Naive thymus-derived CD4-positive, alpha-beta T cell (primary cell): ENCODE results near the gene INSL6. TPM values are rescaled to one million over a fixed set of nuclear protein-coding genes. Genes with fewer than 3 reads are reported as not detected.
"Not testable (repeated sequence)": the region's sequence is repeated elsewhere in the genome, so short reads cannot be mapped to it uniquely, and the experiment has no call there.

Experiments
- ATAC-seq: fragments of 150-1000 bp; cut with Tn5 transposase; 2 replicates; pipeline ENCODE4 v1.10.0; 2021; ENCODE audit warnings: mild to moderate bottlenecking, moderate library complexity
- CTCF ChIA-PET: fragments of 350-600 bp; sonication (Branson Sonifier 250); formaldehyde crosslinking; loops from one replicate; lab custom pipeline; 2021; ENCODE audit warnings: antibody characterized with exemption; lab: Charles Lee
- POLR2A ChIA-PET: fragments of 350-600 bp; sonication (Branson Sonifier 250); formaldehyde crosslinking; loops from one replicate; lab custom pipeline; 2021; ENCODE audit warnings: antibody characterized with exemption, inconsistent platforms; lab: Charles Lee
- DNase-seq, 9 donors: peaks; one replicate each; pipeline versions ENCODE4 v3.0.0 to v3.0.0-alpha.2; 2020 to 2022; ENCODE audit warnings: mixed read lengths in 1 of 9
- H3K27ac ChIP-seq: one replicate; pipeline ENCODE4 v1.7.0; 2013; ENCODE audit warnings: mild to moderate bottlenecking, low read depth, low read length, moderate library complexity
- H3K27me3 ChIP-seq, 2 donors: one replicate each; pipeline ENCODE4 v1.7.0; 2013; ENCODE audit warnings: low read length in 2 of 2, mild to moderate bottlenecking in 2 of 2, moderate library complexity in 2 of 2; ENCODE audit not compliant: control insufficient read depth in 2 of 2, insufficient read depth in 2 of 2
- H3K36me3 ChIP-seq, 3 experiments: 1 replicate in 2 of 3; 2 replicates in 1 of 3; pipeline ENCODE4 v1.7.0; 2013; ENCODE audit warnings: low read length in 3 of 3, mild to moderate bottlenecking in 3 of 3, moderate library complexity in 1 of 3; ENCODE audit not compliant: insufficient read depth in 3 of 3, control insufficient read depth in 2 of 3
- H3K4me1 ChIP-seq, 2 donors: one replicate each; pipeline ENCODE4 v1.7.0; 2013; ENCODE audit warnings: low read length in 2 of 2, mild to moderate bottlenecking in 2 of 2, moderate library complexity in 1 of 2; ENCODE audit not compliant: control insufficient read depth in 2 of 2, insufficient read depth in 2 of 2
- H3K4me3 ChIP-seq: 2 replicates; pipeline ENCODE4 v1.7.0; 2013; ENCODE audit warnings: mild to moderate bottlenecking, low read length
- H3K9me3 ChIP-seq, 3 experiments: 1 replicate in 2 of 3; 2 replicates in 1 of 3; pipeline ENCODE4 v1.7.0; 2013; ENCODE audit warnings: low read length in 3 of 3; ENCODE audit not compliant: control insufficient read depth in 2 of 3
- H3K27ac Mint-ChIP-seq, 9 donors: one replicate each; pipeline ENCODE4 v1.8.0; 2020 to 2022; ENCODE audit warnings: mixed read lengths in 9 of 9, mild to moderate bottlenecking in 8 of 9, moderate library complexity in 5 of 9, inconsistent platforms in 2 of 9
- H3K27me3 Mint-ChIP-seq, 5 donors: one replicate each; pipeline ENCODE4 v1.8.0; 2021 to 2022; ENCODE audit warnings: mixed read lengths in 5 of 5, mild to moderate bottlenecking in 1 of 5
- H3K36me3 Mint-ChIP-seq, 5 donors: one replicate each; pipeline ENCODE4 v1.8.0; 2020 to 2022; ENCODE audit warnings: mixed read lengths in 5 of 5, mild to moderate bottlenecking in 3 of 5, inconsistent platforms in 1 of 5
- H3K4me1 Mint-ChIP-seq, 7 donors: one replicate each; pipeline ENCODE4 v1.8.0; 2020 to 2022; ENCODE audit warnings: mixed read lengths in 7 of 7, mild to moderate bottlenecking in 3 of 7, inconsistent platforms in 1 of 7
- H3K4me3 Mint-ChIP-seq, 10 donors: one replicate each; pipeline ENCODE4 v1.8.0; 2020 to 2022; ENCODE audit warnings: mild to moderate bottlenecking in 10 of 10, mixed read lengths in 10 of 10, moderate library complexity in 6 of 10, inconsistent platforms in 2 of 10
- H3K9me3 Mint-ChIP-seq, 11 donors: one replicate each; pipeline ENCODE4 v1.8.0; 2020 to 2022; ENCODE audit warnings: mixed read lengths in 11 of 11, mild to moderate bottlenecking in 4 of 11, inconsistent platforms in 1 of 11, moderate library complexity in 1 of 11
- intact Hi-C, 2 donors: fragments of 100-400 bp; cut with micrococcal nuclease; formaldehyde crosslinking; loops; one replicate each; pipeline ENCODE4 v1.15.1; 2023
- polyA plus RNA-seq, 2 donors: library from polyadenylated mRNA; unstranded; fragments of 300-500 nt; fragmentation: Illumina TruSeq; gene quantifications; one replicate each; pipeline ENCODE4 v1.2.3, GENCODE V29; 2021
- total RNA-seq, 6 experiments: library from RNA in 5 of 6; stranded (reverse) in 5 of 6; gene quantifications; 1 replicate in 5 of 6; 2 replicates in 1 of 6; pipeline ENCODE4 v1.2.3 and lab custom pipeline; 2021 to 2026

INSL6 gene
- total and polyA plus RNA-seq, 7 experiments from 2014 or later, result 0.15 TPM; not detected in 6

DNA sequence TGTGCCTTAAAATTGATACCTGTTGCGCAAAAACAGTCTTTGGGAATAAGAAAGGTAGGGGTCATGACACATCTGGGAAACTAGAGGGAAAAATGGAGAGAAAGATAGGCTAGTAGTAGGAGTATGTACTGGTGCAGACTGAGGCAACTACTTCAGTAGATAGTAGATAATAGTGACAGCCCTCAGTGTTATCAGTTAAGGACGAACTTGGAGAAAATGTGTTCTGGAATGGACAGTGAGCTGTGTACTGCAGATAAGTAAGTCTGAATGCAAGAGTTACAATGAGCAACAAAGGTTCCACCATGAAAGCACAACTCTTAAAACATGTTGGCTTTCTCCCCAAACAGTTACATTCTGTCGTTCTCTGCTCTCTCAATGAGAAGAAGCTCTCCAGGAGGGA is 6.5 kb upstream of the INSL6 start:
- Histone ChIP-seq H3K9me3 (no peaks in the 10 kb centered on the region), H3K36me3 (no peaks in the 10 kb centered on the region), H3K27ac (no peak overlapping the region), H3K4me1 (no peaks in the 10 kb centered on the region), H3K4me3 (no peak overlapping the region), H3K27me3 (no peaks in the 10 kb centered on the region)
- no peaks in the 10 kb centered on the region for H3K9me3 Mint-ChIP-seq
- ATAC-seq (no peak), DNase-seq (no peak)
- intact Hi-C loops, result no loop called here
- CTCF ChIA-PET, result no interaction called here
- no peak overlapping the region for H3K27ac Mint-ChIP-seq
- H3K4me3 Mint-ChIP-seq, result no peak overlapping the region
- POLR2A ChIA-PET, result interaction anchor here (1.5 kb wide), 1 partner anchor 246 kb away, joined by 3 read pairs; the partner anchor contains the start of gene PLGRKT
- peaks cover 0 to 4% (median 2%) of the 10 kb centered on the region in 7 donors for H3K4me1 Mint-ChIP-seq
- peaks cover 0 to 30% (median 2%) of the 10 kb centered on the region in 5 donors for H3K27me3 Mint-ChIP-seq
- H3K36me3 Mint-ChIP-seq, result no peaks in the 10 kb centered on the region

DNA sequence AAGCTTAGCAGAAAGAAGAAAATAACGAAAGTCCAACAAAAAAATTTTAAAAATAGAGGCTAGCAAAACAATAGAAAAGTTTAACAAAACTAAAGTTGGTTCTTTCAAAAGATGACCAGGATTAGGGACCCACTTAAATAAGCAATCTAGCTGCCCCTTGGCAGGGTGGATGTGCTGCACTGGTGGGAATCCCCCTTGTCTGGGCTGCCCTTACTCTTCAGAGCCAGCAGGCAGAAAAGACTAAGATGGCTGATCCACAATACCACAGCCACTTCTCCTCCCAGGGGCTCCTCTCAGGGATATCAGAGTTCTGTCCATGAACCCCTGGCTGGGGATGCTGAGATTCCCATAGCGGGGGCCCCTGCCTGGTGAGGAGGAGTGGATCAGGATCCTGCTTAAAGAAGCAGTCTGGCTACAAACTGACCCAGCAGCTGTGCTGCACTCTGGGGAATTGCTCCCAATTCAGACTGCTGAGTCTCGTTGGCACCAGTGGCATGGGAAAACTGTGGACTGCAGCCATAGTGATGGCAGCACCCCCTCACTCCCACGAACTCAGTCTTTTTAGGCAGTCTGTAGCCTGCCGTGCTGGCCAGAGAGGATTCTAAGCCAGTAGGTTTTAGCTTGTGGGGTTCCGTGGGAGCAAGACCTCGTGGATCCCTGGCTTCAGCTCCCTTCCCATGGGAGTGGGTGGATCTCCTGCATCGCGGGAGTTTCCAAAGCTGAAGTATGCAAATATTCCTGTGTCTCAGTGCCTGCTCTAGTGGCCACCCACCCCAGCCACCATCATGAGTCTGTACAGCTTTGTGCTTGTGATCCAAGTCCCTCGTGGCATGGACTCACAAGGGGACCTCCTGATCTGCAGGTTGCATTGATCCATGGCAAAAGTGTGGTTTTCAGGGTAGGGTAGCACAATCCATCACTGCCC is 2.9 kb upstream of the INSL6 start:
- no peaks in the 10 kb centered on the region for H3K9me3 ChIP-seq
- Mint-ChIP-seq H3K9me3 (no peaks in the 10 kb centered on the region), H3K27me3 (peaks cover 0 to 9% (median 0%) of the 10 kb centered on the region in 5 donors), H3K27ac (peak overlapping the region in 1 of 9 donors; percentile 52), H3K36me3 (no peaks in the 10 kb centered on the region), H3K4me3 (no peak overlapping the region), H3K4me1 (peaks cover 5 to 15% (median 10%) of the 10 kb centered on the region in 7 donors)
- no peaks in the 10 kb centered on the region for H3K36me3 ChIP-seq
- CTCF ChIA-PET, result interaction anchor here (0.9 to 4.3 kb wide), 6 partner anchors 235 to 402 kb away, joined by 3 to 21 read pairs (median 5); no protein-coding TSS in a partner anchor
- H3K4me3 ChIP-seq, result no peak overlapping the region
- H3K27ac ChIP-seq, result no peak overlapping the region
- H3K27me3 ChIP-seq, result no peaks in the 10 kb centered on the region
- DNase-seq (no peak), ATAC-seq (no peak)
- H3K4me1 ChIP-seq, result no peaks in the 10 kb centered on the region
- intact Hi-C loops, result loop anchor here in 1 of 2 donors (5.0 kb wide), 1 partner anchor 74 kb away; no protein-coding TSS in a partner anchor
- POLR2A ChIA-PET, result no interaction called here

DNA sequence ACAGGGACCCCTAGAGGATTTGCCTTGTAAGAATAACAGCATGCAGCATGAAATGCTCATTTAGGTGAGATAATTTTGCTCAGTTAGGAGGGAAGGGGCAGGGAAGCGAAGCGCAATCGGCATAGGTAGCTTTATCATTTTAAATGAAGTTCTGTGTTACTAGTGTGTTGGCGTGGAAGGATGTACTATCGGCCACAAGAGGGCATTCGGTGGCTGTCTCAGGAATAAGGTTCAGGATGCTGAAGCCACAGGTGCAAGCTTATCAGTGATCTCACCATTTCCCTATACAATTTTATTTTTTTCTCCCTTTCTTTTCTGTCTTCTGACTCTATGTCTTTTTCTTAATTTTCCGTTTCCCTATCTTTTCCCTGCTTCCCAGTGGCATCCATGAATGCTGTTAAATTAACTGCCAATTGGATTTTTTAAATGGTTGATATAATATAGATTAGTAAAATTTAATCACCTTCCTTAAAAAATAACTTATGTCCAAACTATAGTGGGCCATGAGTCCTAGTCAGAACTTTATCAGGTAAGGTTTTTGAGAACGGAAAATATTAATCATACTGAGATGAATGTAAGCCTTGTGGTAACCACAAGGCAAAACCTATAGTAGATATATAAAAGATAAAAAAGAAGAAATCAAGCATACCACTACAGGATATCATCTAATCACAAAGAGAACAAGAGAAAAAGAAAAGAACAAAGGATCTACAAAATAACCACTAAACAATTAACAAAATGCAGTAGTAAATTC is 1.2 kb upstream of the INSL6 start:
- POLR2A ChIA-PET, result interaction anchor here (0.8 to 1.2 kb wide), 3 partner anchors 240 to 414 kb away, joined by 3 to 8 read pairs (median 3); no protein-coding TSS in a partner anchor
- peak overlapping the region in 1 of 10 donors; percentile 13 for H3K4me3 Mint-ChIP-seq

DNA sequence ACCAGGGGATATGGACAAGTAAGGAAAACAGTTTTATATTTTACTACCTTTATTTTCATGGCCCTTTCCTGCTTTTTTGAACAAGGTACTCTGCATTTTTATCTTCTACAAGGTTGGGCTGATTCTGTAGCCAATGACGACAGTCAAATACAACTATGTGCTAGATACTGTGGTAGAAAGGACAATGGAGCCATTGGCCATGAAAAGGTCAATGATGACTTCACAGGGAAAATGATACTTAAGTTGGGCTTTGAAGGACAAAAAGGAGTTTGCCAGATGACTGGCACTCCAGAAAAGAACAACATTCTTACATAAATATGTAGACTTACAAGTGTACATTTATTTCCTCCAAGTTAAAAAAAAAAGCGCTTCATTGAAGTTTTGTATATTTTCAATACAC is 663 bp downstream of the INSL6 start:
- Mint-ChIP-seq H3K27me3 (no peaks in the 10 kb centered on the region), H3K36me3 (peaks cover 0 to under 1% (median 0%) of the 10 kb centered on the region in 5 donors), H3K4me1 (peaks cover 4 to 18% (median 11%) of the 10 kb centered on the region in 7 donors), H3K27ac (no peak overlapping the region), H3K4me3 (no peak overlapping the region), H3K9me3 (peaks cover 0 to 10% (median 0%) of the 10 kb centered on the region in 11 donors)
- DNase-seq (no peak), ATAC-seq (no peak)
- Histone ChIP-seq H3K36me3 (no peaks in the 10 kb centered on the region), H3K4me1 (no peaks in the 10 kb centered on the region), H3K9me3 (no peaks in the 10 kb centered on the region), H3K27me3 (no peaks in the 10 kb centered on the region), H3K27ac (no peak overlapping the region), H3K4me3 (no peak overlapping the region)
- POLR2A ChIA-PET, result no interaction called here
- intact Hi-C loops, result loop anchor here in 1 of 2 donors (5.0 kb wide), 1 partner anchor 78 kb away; no protein-coding TSS in a partner anchor
- CTCF ChIA-PET, result interaction anchor here (0.6 to 4.3 kb wide), 6 partner anchors 10 to 416 kb away, joined by 3 to 52 read pairs (median 14); no protein-coding TSS in a partner anchor

More for the DNA sequence above, 1.2 kb upstream of the INSL6 start:
- Mint-ChIP-seq H3K27ac (no peak overlapping the region), H3K4me1 (peaks cover 5 to 15% (median 10%) of the 10 kb centered on the region in 7 donors), H3K36me3 (no peaks in the 10 kb centered on the region), H3K9me3 (no peaks in the 10 kb centered on the region), H3K27me3 (peaks cover 0 to 5% (median 0%) of the 10 kb centered on the region in 5 donors)
- CTCF ChIA-PET, result interaction anchor here (0.6 to 4.3 kb wide), 22 partner anchors 8 to 790 kb away, joined by 3 to 52 read pairs (median 5); partner anchors contain the start of genes CD274 and PLGRKT
- Histone ChIP-seq H3K36me3 (no peaks in the 10 kb centered on the region), H3K4me1 (no peaks in the 10 kb centered on the region), H3K27ac (no peak overlapping the region), H3K27me3 (no peaks in the 10 kb centered on the region), H3K9me3 (no peaks in the 10 kb centered on the region), H3K4me3 (no peak overlapping the region)
- peak; percentile 92 for ATAC-seq
- DNase-seq, result peak in 7 of 9 donors; percentile 51 to 74 (median 63)
- intact Hi-C loops, result loop anchor here (1.0 to 5.0 kb wide), 9 partner anchors 76 to 424 kb away; no protein-coding TSS in a partner anchor

DNA sequence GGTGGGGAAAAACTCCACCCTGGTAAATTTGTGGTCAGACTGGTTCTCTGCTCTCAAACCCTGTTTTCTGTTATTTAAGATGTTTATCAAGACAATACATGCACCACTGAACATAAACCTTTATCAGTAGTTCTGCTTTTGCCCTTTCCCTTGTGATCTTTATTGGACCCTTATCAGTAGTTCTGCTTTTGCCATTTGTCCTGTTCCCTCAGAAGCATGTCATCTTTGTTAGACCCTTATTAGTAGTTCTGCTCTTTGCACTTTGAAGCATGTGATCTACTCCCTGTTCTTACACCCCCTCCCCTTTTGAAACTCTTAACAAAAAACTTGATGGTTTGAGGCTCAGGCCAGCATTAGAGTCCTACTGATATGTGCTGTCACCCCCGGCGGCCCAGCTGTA is 4.8 kb downstream of the INSL6 start:
- POLR2A ChIA-PET, CTCF ChIA-PET, H3K27me3 Mint-ChIP-seq, H3K4me3 Mint-ChIP-seq, H3K36me3 Mint-ChIP-seq, ATAC-seq, H3K27me3 ChIP-seq, DNase-seq, H3K4me3 ChIP-seq, H3K27ac ChIP-seq, H3K36me3 ChIP-seq, H3K9me3 ChIP-seq, intact Hi-C loops: not testable (repeated sequence)
- peak overlapping the region in 1 of 9 donors; percentile 32 for H3K27ac Mint-ChIP-seq
- peaks cover 8 to 35% (median 20%) of the 10 kb centered on the region in 7 donors for H3K4me1 Mint-ChIP-seq
- H3K4me1 ChIP-seq, result peaks cover 0 to 12% of the 10 kb centered on the region in 2 donors
- peaks cover 0 to 19% (median 3%) of the 10 kb centered on the region in 11 donors for H3K9me3 Mint-ChIP-seq
